Fibroblast of villous mesenchyme (primary cell): ENCODE data around the gene ABCG1. TPM values are rescaled to one million over a fixed set of nuclear protein-coding genes. Genes with fewer than 3 reads are reported as not detected.

Experiments
- DNase-seq: peaks from one replicate; pipeline ENCODE4 v3.0.0-alpha.2; 2010; ENCODE audit warnings: low read depth
- H3K4me3 ChIP-seq: 2 replicates; pipeline ENCODE4 v1.5.1; 2011; ENCODE audit warnings: low read depth, mild to moderate bottlenecking, low read length
- CTCF ChIP-seq: IDR thresholded peaks from 2 replicates; pipeline ENCODE4 v1.5.1; 2012; ENCODE audit warnings: low read depth, mild to moderate bottlenecking, low read length; ENCODE audit not compliant: insufficient read depth
- total RNA-seq: library from RNA; depleted of rRNA; stranded (reverse); fragments of >200 nt; gene quantifications from 2 replicates; pipeline ENCODE4 v1.2.3, GENCODE V29; 2012

ABCG1 gene
- total RNA-seq, 1 donor = 0.43 TPM

GRCh38 chr21:42315296-42315891 lies 96.5 kb downstream of the ABCG1 start, which contains the start of gene TFF3:
TFF3 (minus strand) TSS chr21:42315409; CDS start chr21:42315374, 35 bp downstream.
- TF ChIP-seq CTCF = no peak

GRCh38 chr21:42316891-42317290 lies 98.0 kb downstream of the ABCG1 start:
- TF ChIP-seq CTCF = no peak

More at GRCh38 chr21:42315296-42315891, 96.5 kb downstream of the ABCG1 start, which contains the start of gene TFF3:
- H3K4me3 ChIP-seq = no peak within 1 kb of the TSS
- no peak for DNase-seq

GRCh38 chr21:42317341-42317741 lies 98.4 kb downstream of the ABCG1 start:
- no peak overlapping the region for H3K4me3 ChIP-seq
- no peak for DNase-seq
- TF ChIP-seq CTCF = no peak

More at GRCh38 chr21:42316891-42317290, 98.0 kb downstream of the ABCG1 start:
- no peak overlapping the region for H3K4me3 ChIP-seq
- DNase-seq = no peak

GRCh38 chr21:42317826-42318746 lies 99.1 kb downstream of the ABCG1 start:
- no peak for TF ChIP-seq CTCF
- DNase-seq = no peak
- no peak overlapping the region for H3K4me3 ChIP-seq

GRCh38 chr21:42319376-42319775 lies 100.4 kb downstream of the ABCG1 start:
- no peak overlapping the region for H3K4me3 ChIP-seq
- TF ChIP-seq CTCF = no peak
- DNase-seq = no peak

- no peak overlapping the region for H3K4me3 ChIP-seq
- no peak for TF ChIP-seq CTCF
- no peak for DNase-seq
Observed at GRCh38 chr21:42319851-42320572, 101.1 kb downstream of the ABCG1 start.
